ENCODE measurements around the gene LRMDA.
"Not testable (repeated sequence)": the region's sequence is repeated elsewhere in the genome, so short reads cannot be mapped to it uniquely, and the experiment has no call there.

Gene LRMDA

GRCh38 chr10:76040830-76041220 lies 609.4 kb downstream of the LRMDA start:
- no peak for DNase-seq

- no peak for DNase-seq
These were observed 610.1 kb downstream of the LRMDA start for GRCh38 chr10:76041551-76041950.

GRCh38 chr10:76043261-76043660 lies 611.8 kb downstream of the LRMDA start:
- no peak for DNase-seq

GRCh38 chr10:76044751-76045150 lies 613.3 kb downstream of the LRMDA start:
- DNase-seq, result no peak

GRCh38 chr10:76045174-76045573 lies 613.8 kb downstream of the LRMDA start:
- no peak for DNase-seq

- DNase-seq, result no peak
These were observed 616.1 kb downstream of the LRMDA start for GRCh38 chr10:76047521-76047920.

- no peak for DNase-seq
These were observed 618.3 kb downstream of the LRMDA start for GRCh38 chr10:76049581-76050290.

GRCh38 chr10:76050291-76050625 lies 618.8 kb downstream of the LRMDA start:
- DNase-seq, result no peak

GRCh38 chr10:76051007-76051936 lies 619.8 kb downstream of the LRMDA start:
- no peak for DNase-seq

GRCh38 chr10:76052682-76053503 lies 621.5 kb downstream of the LRMDA start:
- DNase-seq, result no peak

- no peak for DNase-seq
These were observed 624.0 kb downstream of the LRMDA start for GRCh38 chr10:76055466-76055865.

GRCh38 chr10:76055963-76056362 lies 624.5 kb downstream of the LRMDA start:
- DNase-seq, result no peak

- DNase-seq, result not testable (repeated sequence)
These were observed 629.6 kb downstream of the LRMDA start for GRCh38 chr10:76060993-76061392.

GRCh38 chr10:76066457-76066856 lies 635.0 kb downstream of the LRMDA start:
- DNase-seq, result no peak

GRCh38 chr10:76067447-76067846 lies 636.0 kb downstream of the LRMDA start:
- DNase-seq, result no peak

- no peak for DNase-seq
These were observed 637.4 kb downstream of the LRMDA start for GRCh38 chr10:76068856-76069255.

GRCh38 chr10:76070916-76071315 lies 639.5 kb downstream of the LRMDA start:
- DNase-seq, result no peak

GRCh38 chr10:76071653-76072365 lies 640.4 kb downstream of the LRMDA start:
- DNase-seq, result no peak

GRCh38 chr10:76072384-76072783 lies 641.0 kb downstream of the LRMDA start:
- DNase-seq, result no peak

GRCh38 chr10:76073524-76073923 lies 642.1 kb downstream of the LRMDA start:
- no peak for DNase-seq

GRCh38 chr10:76074659-76075058 lies 643.2 kb downstream of the LRMDA start:
- no peak for DNase-seq

- DNase-seq, result peak; percentile 82
These were observed 649.0 kb downstream of the LRMDA start for GRCh38 chr10:76080451-76080850.

GRCh38 chr10:76080991-76081390 lies 649.6 kb downstream of the LRMDA start:
- peak; percentile 36 for DNase-seq
